ENCODE data around the gene TSSK2.

The TSSK2 gene

DNA sequence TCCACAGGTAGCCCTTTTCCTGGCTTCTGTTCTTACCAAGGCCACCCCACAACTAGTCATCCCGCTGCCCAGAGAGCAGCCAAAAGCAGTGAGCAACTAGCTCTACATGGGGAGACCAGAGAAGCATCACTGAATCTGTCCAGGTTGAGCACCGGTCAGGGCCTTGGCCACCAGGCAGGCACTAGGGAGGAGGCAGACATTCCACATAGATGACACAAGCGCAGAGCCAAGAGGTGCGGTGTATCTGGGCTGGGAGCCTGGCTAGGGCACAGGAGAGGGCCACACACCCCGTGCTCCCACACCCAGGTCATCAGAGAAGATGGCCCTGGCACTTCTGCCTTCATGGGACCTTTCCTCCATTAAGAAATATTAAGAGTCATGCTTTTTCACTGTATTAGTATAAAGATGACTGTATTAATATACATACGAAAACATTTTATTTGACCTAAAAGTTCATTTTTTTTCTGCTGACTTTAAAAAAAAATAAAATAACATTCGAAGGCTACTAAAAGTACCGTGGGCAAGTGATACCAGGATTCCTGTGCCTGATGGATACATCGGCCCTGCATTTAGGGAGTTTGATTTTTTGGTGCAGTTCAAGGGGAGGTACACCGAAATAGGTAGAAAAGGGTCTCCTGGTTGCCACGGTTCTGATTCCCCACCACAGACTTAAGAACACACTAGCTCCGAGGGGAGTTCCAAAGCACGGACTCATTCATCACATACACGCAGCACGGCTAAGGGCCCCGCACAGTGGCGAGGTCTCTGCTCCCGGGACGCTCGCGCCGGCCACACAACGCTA, 10.1 kb upstream of the TSSK2 start:
- peak overlapping the region; percentile 99 for H3K4me3 ChIP-seq (ENCODE audit: low read depth, low read length, poor library complexity, severe bottlenecking)
- H3K4me2 ChIP-seq (ENCODE audit: low read length), result peak overlapping the region; percentile 95
- H3F3A ChIP-seq (ENCODE audit: insufficient read depth, low read length), result no peaks in the 10 kb centered on the region
- peaks cover 60% of the 10 kb centered on the region for H3K4me1 ChIP-seq (ENCODE audit: insufficient read depth, low read length, severe bottlenecking)
- H2AFZ ChIP-seq (ENCODE audit: low read length), result no peak overlapping the region
- H3K9me2 ChIP-seq (ENCODE audit: low read depth, low read length), result no peaks in the 10 kb centered on the region
- no peak overlapping the region for H3K27ac ChIP-seq (ENCODE audit: low read depth, low read length, poor library complexity, severe bottlenecking)
- TF ChIP-seq, protein P1, sequence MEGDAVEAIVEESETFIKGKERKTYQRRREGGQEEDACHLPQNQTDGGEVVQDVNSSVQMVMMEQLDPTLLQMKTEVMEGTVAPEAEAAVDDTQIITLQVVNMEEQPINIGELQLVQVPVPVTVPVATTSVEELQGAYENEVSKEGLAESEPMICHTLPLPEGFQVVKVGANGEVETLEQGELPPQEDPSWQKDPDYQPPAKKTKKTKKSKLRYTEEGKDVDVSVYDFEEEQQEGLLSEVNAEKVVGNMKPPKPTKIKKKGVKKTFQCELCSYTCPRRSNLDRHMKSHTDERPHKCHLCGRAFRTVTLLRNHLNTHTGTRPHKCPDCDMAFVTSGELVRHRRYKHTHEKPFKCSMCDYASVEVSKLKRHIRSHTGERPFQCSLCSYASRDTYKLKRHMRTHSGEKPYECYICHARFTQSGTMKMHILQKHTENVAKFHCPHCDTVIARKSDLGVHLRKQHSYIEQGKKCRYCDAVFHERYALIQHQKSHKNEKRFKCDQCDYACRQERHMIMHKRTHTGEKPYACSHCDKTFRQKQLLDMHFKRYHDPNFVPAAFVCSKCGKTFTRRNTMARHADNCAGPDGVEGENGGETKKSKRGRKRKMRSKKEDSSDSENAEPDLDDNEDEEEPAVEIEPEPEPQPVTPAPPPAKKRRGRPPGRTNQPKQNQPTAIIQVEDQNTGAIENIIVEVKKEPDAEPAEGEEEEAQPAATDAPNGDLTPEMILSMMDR (IDR thresholded peaks at IDR 0.05; ENCODE audit: low read length), result no peak
- no peak for TF ChIP-seq EZH2 (IDR thresholded peaks at IDR 0.05; ENCODE audit: borderline replicate concordance, low read length)
- peak overlapping the region; percentile 97 for H3K9ac ChIP-seq (ENCODE audit: low read length)
- peaks cover under 1% of the 10 kb centered on the region; the same call in 1 of the 2 replicates for H3K36me3 ChIP-seq (ENCODE audit: insufficient read depth, low read length)
- peaks cover 39% of the 10 kb centered on the region for H3K79me2 ChIP-seq (ENCODE audit: insufficient read depth, low read length)
- H3K27me3 ChIP-seq (ENCODE audit: insufficient read depth, low read length), result no peaks in the 10 kb centered on the region
- no peaks in the 10 kb centered on the region for H4K20me1 ChIP-seq (ENCODE audit: insufficient read depth, low read length)
- no peaks in the 10 kb centered on the region for H3K9me3 ChIP-seq (ENCODE audit: low read length)

GRCh38 chr22:19121631-19122142, 9.4 kb upstream of the TSSK2 start:
- no peak for TF ChIP-seq EZH2 (IDR thresholded peaks at IDR 0.05; ENCODE audit: borderline replicate concordance, low read length)
- TF ChIP-seq, protein P1 (IDR thresholded peaks at IDR 0.05; ENCODE audit: low read length), result no peak
- peak overlapping the region; percentile 97 for H3K9ac ChIP-seq (ENCODE audit: low read length)
- H3K9me2 ChIP-seq (ENCODE audit: low read depth, low read length), result no peaks in the 10 kb centered on the region
- no peak overlapping the region for H2AFZ ChIP-seq (ENCODE audit: low read length)
- H3K4me2 ChIP-seq (ENCODE audit: low read length), result peak overlapping the region; percentile 95
- H3K4me3 ChIP-seq (ENCODE audit: low read depth, low read length, poor library complexity, severe bottlenecking), result peak overlapping the region; percentile 99
- H3K9me3 ChIP-seq (ENCODE audit: low read length), result no peaks in the 10 kb centered on the region
- H3K79me2 ChIP-seq (ENCODE audit: insufficient read depth, low read length), result peaks cover 32% of the 10 kb centered on the region
- H4K20me1 ChIP-seq (ENCODE audit: insufficient read depth, low read length), result no peaks in the 10 kb centered on the region
- H3K27ac ChIP-seq (ENCODE audit: low read depth, low read length, poor library complexity, severe bottlenecking), result no peak overlapping the region
- H3F3A ChIP-seq (ENCODE audit: insufficient read depth, low read length), result no peaks in the 10 kb centered on the region
- H3K36me3 ChIP-seq (ENCODE audit: insufficient read depth, low read length), result no peaks in the 10 kb centered on the region
- no peaks in the 10 kb centered on the region for H3K27me3 ChIP-seq (ENCODE audit: insufficient read depth, low read length)
- H3K4me1 ChIP-seq (ENCODE audit: insufficient read depth, low read length, severe bottlenecking), result peaks cover 54% of the 10 kb centered on the region

GRCh38 chr22:19122143-19122751, 8.9 kb upstream of the TSSK2 start, which contains the start of gene DGCR2:
Gene DGCR2, minus strand, starts transcription at chr22:19122412. Its CDS starts 206 bp downstream, at chr22:19122206.
- no peaks in the 10 kb centered on the region for H3K9me3 ChIP-seq (ENCODE audit: low read length)
- no peak within 1 kb of the TSS for H3K27ac ChIP-seq (ENCODE audit: low read depth, low read length, poor library complexity, severe bottlenecking)
- H3K79me2 ChIP-seq (ENCODE audit: insufficient read depth, low read length), result peaks cover 28% of the 10 kb centered on the region
- no peaks in the 10 kb centered on the region for H4K20me1 ChIP-seq (ENCODE audit: insufficient read depth, low read length)
- peaks cover 48% of the 10 kb centered on the region for H3K4me1 ChIP-seq (ENCODE audit: insufficient read depth, low read length, severe bottlenecking)
- no peaks in the 10 kb centered on the region for H3K27me3 ChIP-seq (ENCODE audit: insufficient read depth, low read length)
- TF ChIP-seq, protein P1 (IDR thresholded peaks at IDR 0.05; ENCODE audit: low read length), result no peak
- no peak for TF ChIP-seq EZH2 (IDR thresholded peaks at IDR 0.05; ENCODE audit: borderline replicate concordance, low read length)
- peak within 1 kb of the TSS; percentile 97 for H3K9ac ChIP-seq (ENCODE audit: low read length)
- no peaks in the 10 kb centered on the region for H3K36me3 ChIP-seq (ENCODE audit: insufficient read depth, low read length)
- H3K4me3 ChIP-seq (ENCODE audit: low read depth, low read length, poor library complexity, severe bottlenecking), result peak within 1 kb of the TSS; percentile 99
- no peaks in the 10 kb centered on the region for H3K9me2 ChIP-seq (ENCODE audit: low read depth, low read length)
- H2AFZ ChIP-seq (ENCODE audit: low read length), result no peak within 1 kb of the TSS
- H3K4me2 ChIP-seq (ENCODE audit: low read length), result peak within 1 kb of the TSS; percentile 95
- H3F3A ChIP-seq (ENCODE audit: insufficient read depth, low read length), result no peaks in the 10 kb centered on the region

All from OCI-LY1 (cell line).